Muscle layer of colon (tissue), 2 donors: ENCODE data around the gene POLK.
A peak's percentile ranks its signal among the peaks of the same experiment; 100 is the strongest.
"Not testable (repeated sequence)": the region's sequence is repeated elsewhere in the genome, so short reads cannot be mapped to it uniquely, and the experiment has no call there.

Experiments used
- H3K27ac ChIP-seq: one replicate; pipeline ENCODE4 v1.7.0; 2013; ENCODE audit warnings: low read depth, mild to moderate bottlenecking, low read length, moderate library complexity
- H3K27me3 ChIP-seq, 2 donors: one replicate each; pipeline ENCODE4 v1.7.0; 2013; ENCODE audit warnings: low read length in 2 of 2, mild to moderate bottlenecking in 2 of 2; ENCODE audit not compliant: insufficient read depth in 2 of 2, control insufficient read depth in 1 of 2
- H3K36me3 ChIP-seq: one replicate; pipeline ENCODE4 v1.7.0; 2013; ENCODE audit warnings: mild to moderate bottlenecking, low read length; ENCODE audit not compliant: insufficient read depth
- H3K4me1 ChIP-seq: one replicate; pipeline ENCODE4 v1.7.0; 2013; ENCODE audit warnings: mild to moderate bottlenecking, low read length; ENCODE audit not compliant: insufficient read depth
- H3K4me3 ChIP-seq, 2 donors: one replicate each; pipeline ENCODE4 v1.7.0; 2013; ENCODE audit warnings: low read length in 2 of 2, low read depth in 1 of 2, mild to moderate bottlenecking in 1 of 2, moderate library complexity in 1 of 2
- H3K9ac ChIP-seq: one replicate; pipeline ENCODE4 v1.7.0; 2013; ENCODE audit warnings: low read length
- H3K9me3 ChIP-seq: one replicate; pipeline ENCODE4 v1.7.0; 2013; ENCODE audit warnings: mild to moderate bottlenecking, low read length
- donor health status: abdominal sarcoma.
- donor health status: Adenocarcinoma of cecum.

The POLK gene

DNA sequence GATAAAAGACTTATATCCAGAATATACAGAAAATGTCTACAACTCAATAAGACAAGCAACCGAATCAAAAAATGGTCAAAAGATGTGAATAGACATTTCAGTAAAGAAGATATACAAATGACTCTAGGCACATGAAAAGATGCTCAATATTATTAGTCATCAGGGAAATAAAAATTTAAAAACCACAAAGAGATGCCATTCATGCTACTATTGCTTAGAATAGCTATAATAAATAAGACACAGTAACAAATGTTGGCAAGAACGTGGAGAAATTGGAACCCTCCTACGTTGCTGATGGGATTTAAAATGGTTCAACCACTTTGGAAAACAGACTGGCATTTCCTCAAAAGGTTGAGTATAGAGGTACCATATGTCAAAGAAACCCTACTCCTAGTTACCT lies 39.8 kb downstream of the POLK start:
- no peaks in the 10 kb centered on the region for H3K4me1 ChIP-seq
- H3K4me3 ChIP-seq = no peak overlapping the region
- H3K9ac ChIP-seq = no peak overlapping the region
- H3K9me3 ChIP-seq = no peaks in the 10 kb centered on the region
- peaks cover 21% of the 10 kb centered on the region for H3K36me3 ChIP-seq
- no peaks in the 10 kb centered on the region for H3K27me3 ChIP-seq
- no peak overlapping the region for H3K27ac ChIP-seq

DNA sequence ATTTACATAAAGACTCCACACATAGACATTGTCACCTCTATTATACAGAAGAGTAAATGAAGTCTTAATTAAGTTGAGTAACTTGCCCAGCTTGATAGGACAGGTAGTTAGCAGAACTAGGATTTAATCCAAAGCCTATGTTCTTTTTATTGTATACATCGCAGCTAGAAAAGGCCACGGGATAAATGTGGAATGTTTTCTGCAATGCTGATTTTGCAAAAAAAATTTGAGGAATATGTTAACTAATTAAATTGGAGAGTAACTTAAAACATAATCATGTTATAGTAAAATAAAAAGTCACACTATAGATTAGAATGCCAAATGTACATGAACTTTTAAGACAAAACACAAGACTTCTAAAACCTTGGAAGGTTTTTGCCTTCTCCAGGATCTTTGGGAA lies 41.1 kb downstream of the POLK start:
- Histone ChIP-seq H3K27ac (no peak overlapping the region), H3K9ac (no peak overlapping the region), H3K4me3 (no peak overlapping the region), H3K4me1 (no peaks in the 10 kb centered on the region), H3K9me3 (no peaks in the 10 kb centered on the region), H3K27me3 (no peaks in the 10 kb centered on the region), H3K36me3 (peaks cover 21% of the 10 kb centered on the region)

DNA sequence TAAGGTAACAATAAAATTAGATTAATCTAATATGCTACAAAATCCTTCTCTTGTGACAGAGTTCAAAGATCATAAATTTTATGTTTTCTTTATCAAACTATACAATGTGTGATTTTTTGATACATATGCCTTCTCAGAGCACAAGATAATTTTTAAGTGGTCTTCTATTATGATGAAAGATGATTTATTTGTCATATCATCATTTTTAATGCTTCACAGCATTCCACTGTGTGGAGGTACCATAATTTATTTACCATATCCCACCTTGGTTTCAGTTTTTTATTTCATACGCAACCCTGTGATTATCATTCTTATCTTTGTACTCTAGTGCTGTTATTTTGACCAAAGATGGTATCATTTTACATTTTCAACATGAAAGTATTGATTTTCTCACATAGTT lies 41.7 kb downstream of the POLK start:
- Histone ChIP-seq H3K27me3 (no peaks in the 10 kb centered on the region), H3K9me3 (no peaks in the 10 kb centered on the region), H3K27ac (no peak overlapping the region), H3K4me3 (no peak overlapping the region), H3K9ac (no peak overlapping the region), H3K4me1 (no peaks in the 10 kb centered on the region), H3K36me3 (peaks cover 21% of the 10 kb centered on the region)

DNA sequence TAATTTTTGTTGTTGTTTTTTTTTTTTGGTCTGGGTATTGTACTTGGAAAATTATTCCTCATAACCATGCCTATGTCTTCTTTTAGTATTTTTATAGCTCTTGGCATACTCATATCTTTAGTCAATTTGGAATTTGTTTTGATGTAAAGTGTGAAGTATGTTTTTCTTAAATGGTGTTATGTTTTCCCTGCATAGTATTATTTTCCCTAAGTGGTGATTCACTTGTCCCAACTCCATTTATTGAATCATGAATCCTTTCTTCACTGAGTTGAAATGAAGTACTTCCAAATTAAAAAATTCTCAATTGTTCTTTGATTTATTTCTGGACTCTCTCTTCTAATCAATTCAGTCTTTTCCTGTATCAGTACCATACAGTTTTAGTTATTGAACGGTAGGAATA lies 46.5 kb downstream of the POLK start:
- Histone ChIP-seq H3K4me3 (no peak overlapping the region), H3K4me1 (no peaks in the 10 kb centered on the region), H3K36me3 (peaks cover 8% of the 10 kb centered on the region), H3K9me3 (no peaks in the 10 kb centered on the region), H3K27ac (no peak overlapping the region), H3K9ac (no peak overlapping the region), H3K27me3 (no peaks in the 10 kb centered on the region)

DNA sequence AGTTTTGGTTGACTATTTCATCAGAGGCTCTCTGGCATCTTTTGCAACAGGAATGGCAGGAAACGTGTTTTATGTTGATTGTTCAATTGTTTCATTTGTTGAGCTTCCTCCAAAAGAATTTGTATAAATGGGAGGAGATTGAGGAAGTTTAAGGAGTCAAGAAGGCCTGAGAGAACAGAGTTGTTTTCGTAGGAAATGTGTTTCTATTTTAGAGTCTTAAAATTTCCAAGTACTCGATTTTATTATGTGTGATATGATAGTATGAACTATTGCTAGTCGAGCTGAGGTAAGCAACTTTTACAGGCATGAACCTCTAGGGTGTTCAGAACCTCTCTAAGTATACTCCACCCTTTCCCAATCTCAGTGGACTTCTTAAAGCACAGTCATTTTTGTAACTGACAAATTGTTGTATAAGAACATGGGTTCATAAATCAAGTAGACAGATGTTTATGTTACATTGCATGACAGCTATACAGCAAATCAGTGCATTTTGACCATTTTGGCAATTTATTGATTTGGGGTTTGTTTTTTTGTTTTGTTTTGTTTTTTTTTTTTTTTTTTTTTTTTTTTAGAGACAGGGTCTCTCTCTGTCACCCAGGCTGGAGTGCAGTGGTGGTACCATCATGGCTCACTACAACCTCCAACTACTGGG lies 47.4 kb downstream of the POLK start:
- no peaks in the 10 kb centered on the region for H3K36me3 ChIP-seq
- H3K4me1 ChIP-seq = no peaks in the 10 kb centered on the region
- no peak overlapping the region for H3K4me3 ChIP-seq
- H3K9ac ChIP-seq = no peak overlapping the region
- H3K9me3 ChIP-seq = no peaks in the 10 kb centered on the region
- H3K27ac ChIP-seq = no peak overlapping the region
- no peaks in the 10 kb centered on the region for H3K27me3 ChIP-seq

DNA sequence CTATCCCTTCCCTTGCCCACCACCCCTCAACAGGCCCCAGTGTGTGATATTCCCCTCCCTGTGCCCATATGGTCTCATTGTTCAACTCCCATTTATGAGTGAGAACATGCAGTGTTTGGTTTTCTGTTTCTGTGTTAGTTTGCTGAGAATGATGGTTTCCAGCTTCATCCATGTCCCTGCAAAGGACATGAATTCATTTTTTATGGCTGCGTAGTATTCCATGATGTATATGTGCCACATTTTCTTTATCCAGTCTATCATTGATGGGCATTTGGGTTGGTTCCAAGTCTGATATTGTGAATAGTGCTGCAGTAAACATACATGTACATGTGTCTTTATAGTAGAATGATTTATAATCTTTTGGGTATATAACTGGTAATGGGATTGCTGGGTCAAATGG lies 49.0 kb downstream of the POLK start:
- not testable (repeated sequence) for H3K4me3 ChIP-seq, H3K36me3 ChIP-seq, H3K27me3 ChIP-seq, H3K4me1 ChIP-seq, H3K9ac ChIP-seq, H3K27ac ChIP-seq, H3K9me3 ChIP-seq

DNA sequence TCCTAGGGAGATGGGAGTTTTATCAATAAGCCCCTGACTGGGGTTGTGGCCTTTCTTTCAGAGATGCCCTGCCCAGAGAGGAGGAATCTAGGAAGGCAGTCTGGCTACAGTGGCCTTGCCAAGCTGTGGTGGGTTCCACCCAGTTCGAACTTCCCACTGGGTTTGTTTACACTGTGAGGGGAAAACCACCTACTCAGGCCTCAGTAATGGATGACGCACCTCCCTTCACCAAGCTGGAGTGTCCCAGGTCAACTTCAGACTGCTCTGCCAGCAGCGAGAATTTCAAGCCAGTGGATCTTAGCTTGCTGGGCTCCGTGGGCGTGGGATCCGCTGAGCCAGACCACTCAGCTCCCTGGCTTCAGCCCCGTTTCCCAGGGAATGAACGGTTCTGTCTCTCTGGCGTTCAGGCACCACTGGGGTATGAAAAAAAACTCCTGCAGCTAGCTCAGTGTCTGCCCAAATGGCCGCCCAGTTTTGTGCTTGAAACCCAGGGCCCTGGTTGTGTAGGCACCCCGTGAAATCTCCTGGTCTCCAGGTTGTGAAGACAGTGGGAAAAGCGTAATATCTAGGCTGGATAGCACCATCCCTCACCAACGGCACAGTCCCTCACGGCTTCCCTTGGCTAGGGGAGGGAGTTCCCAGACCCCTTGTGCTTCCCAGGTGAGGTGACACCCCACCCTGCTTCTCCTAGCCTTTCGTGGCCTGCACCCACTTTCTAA lies 54.5 kb downstream of the POLK start:
- peak overlapping the region in 1 of 2 donors; percentile 33 for H3K4me3 ChIP-seq
- H3K9me3 ChIP-seq, H3K36me3 ChIP-seq, H3K9ac ChIP-seq, H3K27me3 ChIP-seq, H3K27ac ChIP-seq: not testable (repeated sequence)
- peaks cover 21% of the 10 kb centered on the region for H3K4me1 ChIP-seq

DNA sequence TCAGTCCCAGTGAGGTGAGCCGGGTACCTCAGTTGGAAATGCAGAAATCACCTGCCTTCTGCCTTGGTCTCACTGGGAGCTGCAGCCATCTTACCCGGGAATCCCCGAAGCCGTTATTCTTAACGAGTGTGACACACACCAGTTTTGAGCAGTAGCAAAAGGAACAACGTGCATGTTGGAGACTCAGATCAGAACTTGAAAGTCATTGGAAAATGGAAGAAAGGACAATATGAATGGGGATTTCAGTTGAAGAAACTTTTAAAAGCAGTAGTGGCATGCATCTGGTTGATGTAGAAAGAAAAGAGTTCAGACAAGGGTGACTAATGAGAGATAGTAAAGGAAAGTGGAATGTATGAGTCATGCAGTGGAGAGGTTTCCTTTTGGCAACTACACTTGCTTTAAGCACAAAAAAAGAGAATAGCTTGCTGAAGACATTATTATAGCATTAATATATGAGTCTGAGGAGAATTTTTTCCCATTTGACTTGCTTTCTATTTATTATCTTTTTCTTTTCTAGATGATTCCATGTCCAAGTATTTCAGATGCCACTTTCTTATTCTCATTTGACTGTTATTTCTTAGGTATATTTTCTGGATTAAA lies 55.1 kb downstream of the POLK start:
- Histone ChIP-seq H3K36me3 (no peaks in the 10 kb centered on the region), H3K9ac (no peak overlapping the region), H3K27me3 (no peaks in the 10 kb centered on the region), H3K4me3 (peak overlapping the region in 1 of 2 donors; percentile 33), H3K4me1 (peaks cover 21% of the 10 kb centered on the region), H3K27ac (no peak overlapping the region), H3K9me3 (no peaks in the 10 kb centered on the region)

DNA sequence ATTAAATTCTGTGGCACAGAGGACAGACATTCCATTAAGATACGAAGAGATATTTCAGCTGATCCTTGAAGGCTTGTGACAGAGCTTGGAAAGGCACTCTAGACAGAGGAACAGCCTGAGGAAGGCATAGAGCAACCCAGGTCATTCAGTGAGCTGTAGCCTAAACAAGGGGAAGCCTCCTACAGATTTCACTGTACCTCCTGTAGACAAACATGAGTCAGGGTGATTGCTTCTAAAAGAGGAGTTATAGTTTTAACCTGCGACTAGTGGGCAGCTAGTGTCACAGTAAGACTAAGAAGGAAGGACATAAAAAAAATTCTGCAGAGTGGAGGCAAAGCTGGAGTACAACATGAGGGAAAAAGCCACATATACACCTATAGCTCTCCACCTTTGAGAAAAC lies 56.0 kb downstream of the POLK start:
- no peak overlapping the region for H3K27ac ChIP-seq
- H3K4me3 ChIP-seq = no peak overlapping the region
- H3K9ac ChIP-seq = no peak overlapping the region
- no peaks in the 10 kb centered on the region for H3K9me3 ChIP-seq
- H3K4me1 ChIP-seq = peaks cover 21% of the 10 kb centered on the region
- H3K27me3 ChIP-seq = no peaks in the 10 kb centered on the region
- no peaks in the 10 kb centered on the region for H3K36me3 ChIP-seq

DNA sequence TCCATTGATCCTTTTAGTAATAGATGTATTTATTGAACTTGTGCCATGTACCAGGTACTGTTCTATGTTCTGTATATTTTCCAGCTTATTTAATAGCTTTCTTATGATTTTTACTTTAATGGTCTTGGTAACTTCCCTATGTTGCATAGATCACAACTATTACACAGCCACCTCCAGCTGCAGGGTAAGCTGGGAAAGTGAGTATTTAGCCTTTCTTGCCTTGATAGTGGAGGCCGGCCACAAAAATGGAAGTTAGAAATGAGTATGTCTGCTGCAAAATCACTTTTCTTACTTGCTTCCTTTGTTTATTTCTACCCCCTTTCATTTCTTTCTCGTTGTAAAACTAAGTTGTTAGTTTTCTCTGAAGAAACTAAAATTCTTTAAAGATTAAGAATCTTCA lies 56.5 kb downstream of the POLK start:
- Histone ChIP-seq H3K27me3 (no peaks in the 10 kb centered on the region), H3K9ac (no peak overlapping the region), H3K27ac (no peak overlapping the region), H3K4me1 (peaks cover 21% of the 10 kb centered on the region), H3K4me3 (no peak overlapping the region), H3K36me3 (no peaks in the 10 kb centered on the region), H3K9me3 (no peaks in the 10 kb centered on the region)

DNA sequence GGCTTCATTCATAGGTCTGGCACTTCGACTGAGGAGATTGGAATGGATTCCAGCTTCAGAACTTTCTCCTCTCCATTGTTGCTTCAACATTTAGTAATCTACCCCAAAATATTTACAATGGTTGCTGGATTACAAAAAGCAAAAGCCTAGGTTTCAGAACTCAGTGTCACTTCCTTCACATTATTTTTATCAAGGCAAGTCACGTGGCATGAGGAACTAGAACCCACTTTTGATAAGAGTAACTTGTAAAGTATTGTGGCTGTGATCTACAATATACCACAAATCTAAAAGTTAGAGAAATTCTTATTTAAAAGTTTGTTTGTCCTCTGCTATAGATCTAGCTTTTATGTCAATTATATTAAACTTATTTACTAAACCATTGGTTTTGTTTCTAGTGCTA lies 59.9 kb downstream of the POLK start:
- no peak overlapping the region for H3K9ac ChIP-seq
- peaks cover 20% of the 10 kb centered on the region for H3K4me1 ChIP-seq
- no peaks in the 10 kb centered on the region for H3K27me3 ChIP-seq
- H3K9me3 ChIP-seq = no peaks in the 10 kb centered on the region
- no peak overlapping the region for H3K27ac ChIP-seq
- peaks cover under 1% of the 10 kb centered on the region for H3K36me3 ChIP-seq
- H3K4me3 ChIP-seq = no peak overlapping the region

DNA sequence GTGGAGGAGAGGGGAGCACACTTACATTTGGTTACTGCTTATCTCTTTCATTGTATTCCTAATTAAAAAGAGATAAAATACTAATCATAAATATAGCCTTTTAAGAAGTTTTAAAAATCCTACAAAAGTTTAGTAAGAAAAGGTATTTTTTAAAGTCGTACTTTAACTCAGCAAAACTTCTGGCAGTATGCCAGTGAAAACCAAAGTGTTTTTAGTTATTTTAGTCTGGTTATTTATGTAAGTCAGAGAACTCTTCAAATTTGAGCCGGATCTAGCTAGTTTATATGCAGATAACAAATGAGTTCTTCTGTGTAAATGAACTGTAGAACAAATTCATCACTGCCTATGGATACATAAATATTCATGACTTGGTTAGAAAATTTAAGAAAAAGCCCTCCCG lies 63.1 kb downstream of the POLK start:
- Histone ChIP-seq H3K27me3 (no peaks in the 10 kb centered on the region), H3K4me3 (no peak overlapping the region), H3K27ac (no peak overlapping the region), H3K9ac (no peak overlapping the region), H3K4me1 (peaks cover 4% of the 10 kb centered on the region), H3K9me3 (no peaks in the 10 kb centered on the region), H3K36me3 (peaks cover 10% of the 10 kb centered on the region)
